WTC11 (cell line): Measurements from ENCODE around the gene KRT82. TPM values are rescaled to one million over a fixed set of nuclear protein-coding genes. Genes with fewer than 3 reads are reported as not detected.

ENCODE experiments used
- ATAC-seq: fragments of 200-7000 bp; cut with Tn5 transposase; 2 replicates; pipeline ENCODE4 v1.10.0; 2021; ENCODE audit warnings: mild to moderate bottlenecking, moderate library complexity
- CTCF ChIA-PET: fragments of 300-600 bp; sonication (Branson Sonifier 250); formaldehyde crosslinking; loops from one replicate; lab custom pipeline; 2021; ENCODE audit warnings: antibody characterized with exemption; lab: Charles Lee
- POLR2A ChIA-PET: fragments of 350-600 bp; sonication (Branson Sonifier 250); formaldehyde crosslinking; loops from one replicate; lab custom pipeline; 2021; ENCODE audit warnings: antibody characterized with exemption; lab: Charles Lee
- DNase-seq: peaks from one replicate; pipeline ENCODE4 v3.0.0; 2021; ENCODE audit warnings: low spot score
- H3K27ac Mint-ChIP-seq: 2 replicates; pipeline ENCODE4 v1.8.0; 2021; ENCODE audit warnings: mixed read lengths
- H3K27me3 Mint-ChIP-seq: 2 replicates; pipeline ENCODE4 v1.8.0; 2021; ENCODE audit warnings: low read depth, mild to moderate bottlenecking, moderate library complexity, mixed read lengths
- H3K36me3 Mint-ChIP-seq: 2 replicates; pipeline ENCODE4 v1.8.0; 2021; ENCODE audit warnings: mixed read lengths
- H3K4me1 Mint-ChIP-seq: 2 replicates; pipeline ENCODE4 v1.8.0; 2022; ENCODE audit warnings: mixed read lengths
- H3K4me3 Mint-ChIP-seq: 2 replicates; pipeline ENCODE4 v1.8.0; 2021; ENCODE audit warnings: mild to moderate bottlenecking, moderate library complexity, mixed read lengths
- H3K9me3 Mint-ChIP-seq: 2 replicates; pipeline ENCODE4 v1.8.0; 2021; ENCODE audit warnings: mixed read lengths
- E2F1 ChIP-seq: sonication (generic); formaldehyde crosslinking; IDR thresholded peaks from 2 replicates; pipeline ENCODE4 v1.8.0; 2022; ENCODE audit warnings: mild to moderate bottlenecking, missing genetic modification reagents
- JAZF1 ChIP-seq: fragments of 250-450 bp; sonication (Bioruptor Pico); IDR thresholded peaks from 2 replicates; pipeline ENCODE4 v1.9.0; 2021; ENCODE audit warnings: moderate library complexity, mild to moderate bottlenecking, inconsistent platforms
- MAX ChIP-seq: sonication (generic); formaldehyde crosslinking; IDR thresholded peaks from 2 replicates; pipeline ENCODE4 v1.8.0; 2022; ENCODE audit warnings: mild to moderate bottlenecking, missing genetic modification reagents
- MYBL2 ChIP-seq: sonication (generic); formaldehyde crosslinking; IDR thresholded peaks from 2 replicates; pipeline ENCODE4 v1.8.1; 2023; ENCODE audit warnings: mild to moderate bottlenecking, moderate library complexity, missing genetic modification reagents
- NR1H2 ChIP-seq: sonication (generic); formaldehyde crosslinking; IDR thresholded peaks from 2 replicates; pipeline ENCODE4 v1.9.0; 2021; ENCODE audit warnings: mild to moderate bottlenecking, moderate library complexity, missing genetic modification reagents
- PRRX2 ChIP-seq: fragments of 250-450 bp; sonication (Bioruptor Pico); IDR thresholded peaks from 2 replicates; pipeline ENCODE4 v1.8.0; 2021; ENCODE audit warnings: mild to moderate bottlenecking
- SP1 ChIP-seq: sonication (generic); formaldehyde crosslinking; conservative IDR thresholded peaks from 2 replicates; pipeline ENCODE4 v1.8.1; 2022; ENCODE audit warnings: missing genetic modification reagents
- TCF7 ChIP-seq: sonication (generic); formaldehyde crosslinking; IDR thresholded peaks from 2 replicates; pipeline ENCODE4 v1.8.0; 2022; ENCODE audit warnings: mild to moderate bottlenecking, low read depth, missing genetic modification reagents, moderate library complexity
- ZBTB43 ChIP-seq: sonication (generic); formaldehyde crosslinking; IDR thresholded peaks from 2 replicates; pipeline ENCODE4 v1.8.1; 2023; ENCODE audit warnings: mild to moderate bottlenecking, missing genetic modification reagents
- ZNF396 ChIP-seq: fragments of 250-450 bp; sonication (Bioruptor Pico); IDR thresholded peaks from 2 replicates; pipeline ENCODE4 v1.8.0; 2021; ENCODE audit warnings: mild to moderate bottlenecking, moderate library complexity, borderline replicate concordance
- total RNA-seq: library from RNA; stranded (reverse); gene quantifications from 3 replicates; pipeline ENCODE4 v1.2.3, GENCODE V29; 2021
- TF ChIP-seq, protein P1 (sequence below): sonication (generic); formaldehyde crosslinking; IDR thresholded peaks from 2 replicates; pipeline ENCODE4 v1.8.1; 2022; ENCODE audit warnings: mild to moderate bottlenecking, moderate library complexity, missing genetic modification reagents
- TF ChIP-seq, protein P2 (sequence below): sonication (generic); formaldehyde crosslinking; IDR thresholded peaks from 2 replicates; pipeline ENCODE4 v1.8.1; 2022; ENCODE audit warnings: missing genetic modification reagents, borderline replicate concordance
- TF ChIP-seq, protein P3 (sequence below): sonication (generic); formaldehyde crosslinking; IDR thresholded peaks from 2 replicates; pipeline ENCODE4 v1.8.0; 2022; ENCODE audit warnings: mild to moderate bottlenecking, missing genetic modification reagents
- TF ChIP-seq, protein P4 (sequence below): sonication (generic); formaldehyde crosslinking; conservative IDR thresholded peaks from 2 replicates; pipeline ENCODE4 v1.8.1; 2023; ENCODE audit warnings: mild to moderate bottlenecking, low read depth, missing genetic modification reagents, moderate library complexity

The KRT82 gene
- total RNA-seq, 1 experiment from 2014 or later: not detected

DNA sequence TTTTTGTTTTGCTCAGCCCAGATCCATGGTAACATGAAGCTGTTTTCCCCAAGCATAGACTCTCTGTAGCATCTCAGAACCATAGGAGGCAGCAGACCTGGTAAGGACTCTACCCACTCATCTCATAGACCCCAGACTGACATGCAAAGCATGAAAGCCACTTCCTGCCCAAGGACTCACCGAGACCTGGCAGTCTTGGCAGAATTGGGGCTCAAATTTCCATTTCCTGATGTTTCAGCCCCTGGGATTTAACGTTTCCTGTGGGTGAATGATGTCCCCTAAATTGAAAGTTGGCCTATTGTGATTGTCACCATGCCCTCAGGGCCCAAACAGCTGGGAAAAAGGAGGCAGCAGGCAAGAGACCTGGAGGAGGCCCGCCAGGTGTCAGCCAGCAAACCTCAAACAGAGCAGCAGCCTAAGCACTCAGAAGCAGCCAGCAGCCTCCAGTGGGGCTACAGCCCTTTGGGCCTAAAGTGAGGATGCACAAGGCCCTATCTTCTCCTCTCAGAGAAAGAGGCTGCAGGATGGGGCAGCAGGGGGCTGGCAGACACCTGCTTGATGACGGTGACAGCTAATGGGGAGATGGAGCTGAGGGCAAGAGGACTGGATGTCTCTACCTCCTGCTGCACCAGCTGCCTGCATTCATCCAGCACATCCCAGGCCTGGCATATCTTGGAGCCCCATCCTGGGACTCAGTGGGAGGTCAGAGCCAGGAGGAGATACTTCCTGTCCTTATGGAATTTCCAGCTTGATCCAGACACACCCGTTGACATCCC is 47.4 kb downstream of the KRT82 start (continued):
- TF ChIP-seq MYBL2: no peak
- no peak for TF ChIP-seq PRRX2 (CRISPR knock-in tag)
- TF ChIP-seq E2F1 (CRISPR knock-in tag): no peak
- TF ChIP-seq, protein P1, sequence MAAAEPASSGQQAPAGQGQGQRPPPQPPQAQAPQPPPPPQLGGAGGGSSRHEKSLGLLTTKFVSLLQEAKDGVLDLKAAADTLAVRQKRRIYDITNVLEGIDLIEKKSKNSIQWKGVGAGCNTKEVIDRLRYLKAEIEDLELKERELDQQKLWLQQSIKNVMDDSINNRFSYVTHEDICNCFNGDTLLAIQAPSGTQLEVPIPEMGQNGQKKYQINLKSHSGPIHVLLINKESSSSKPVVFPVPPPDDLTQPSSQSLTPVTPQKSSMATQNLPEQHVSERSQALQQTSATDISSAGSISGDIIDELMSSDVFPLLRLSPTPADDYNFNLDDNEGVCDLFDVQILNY (CRISPR knock-in tag): no peak

DNA sequence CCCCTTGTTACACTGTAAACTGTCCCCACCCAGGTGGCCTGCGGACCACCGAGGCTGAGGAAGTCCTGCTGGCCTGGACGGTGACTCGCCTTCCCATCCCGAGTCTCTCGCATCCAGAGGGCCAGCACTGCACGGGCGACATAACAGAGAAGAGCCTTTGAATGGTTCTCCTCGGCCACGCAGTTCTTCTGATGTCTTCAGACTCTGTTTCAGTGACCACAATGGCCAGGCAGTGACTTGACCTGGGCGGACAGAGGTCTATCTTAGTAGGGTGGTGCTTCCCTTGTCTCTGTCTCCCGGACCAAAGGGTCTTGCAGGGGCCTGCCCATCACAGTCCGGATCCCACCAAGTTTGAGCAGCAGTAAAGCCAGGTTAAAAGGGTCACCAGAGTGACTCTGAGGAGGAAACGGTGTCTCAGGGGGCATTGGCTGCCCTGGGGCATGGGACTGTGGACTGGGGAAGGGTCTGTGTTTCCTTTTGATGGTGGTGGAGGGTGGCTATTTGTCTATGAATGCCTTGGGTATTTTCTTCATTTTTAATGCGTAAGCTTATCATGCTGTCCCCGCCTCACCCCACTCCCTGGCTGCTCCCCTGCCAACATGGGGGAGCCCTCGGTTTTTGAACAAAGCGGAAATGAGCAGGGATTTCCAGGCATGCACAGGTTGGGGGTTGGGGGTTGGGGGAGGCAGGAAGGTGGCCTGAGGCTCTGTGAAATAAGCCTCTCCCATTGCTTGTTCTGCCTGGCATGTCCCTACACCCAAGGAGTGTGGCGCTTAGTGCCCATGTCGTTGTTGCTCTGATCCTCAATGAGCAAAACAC is 49.2 kb downstream of the KRT82 start:
- TF ChIP-seq, protein P2, sequence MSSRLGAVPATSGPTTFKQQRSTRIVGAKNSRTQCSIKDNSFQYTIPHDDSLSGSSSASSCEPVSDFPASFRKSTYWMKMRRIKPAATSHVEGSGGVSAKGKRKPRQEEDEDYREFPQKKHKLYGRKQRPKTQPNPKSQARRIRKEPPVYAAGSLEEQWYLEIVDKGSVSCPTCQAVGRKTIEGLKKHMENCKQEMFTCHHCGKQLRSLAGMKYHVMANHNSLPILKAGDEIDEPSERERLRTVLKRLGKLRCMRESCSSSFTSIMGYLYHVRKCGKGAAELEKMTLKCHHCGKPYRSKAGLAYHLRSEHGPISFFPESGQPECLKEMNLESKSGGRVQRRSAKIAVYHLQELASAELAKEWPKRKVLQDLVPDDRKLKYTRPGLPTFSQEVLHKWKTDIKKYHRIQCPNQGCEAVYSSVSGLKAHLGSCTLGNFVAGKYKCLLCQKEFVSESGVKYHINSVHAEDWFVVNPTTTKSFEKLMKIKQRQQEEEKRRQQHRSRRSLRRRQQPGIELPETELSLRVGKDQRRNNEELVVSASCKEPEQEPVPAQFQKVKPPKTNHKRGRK (CRISPR knock-in tag): no peak
- TF ChIP-seq ZBTB43 (CRISPR knock-in tag) (no peak), TCF7 (CRISPR knock-in tag) (no peak), SP1 (no peak), NR1H2 (CRISPR knock-in tag) (no peak), ZNF396 (CRISPR knock-in tag) (no peak), MAX (no peak), JAZF1 (no peak)
- TF ChIP-seq, protein P3, sequence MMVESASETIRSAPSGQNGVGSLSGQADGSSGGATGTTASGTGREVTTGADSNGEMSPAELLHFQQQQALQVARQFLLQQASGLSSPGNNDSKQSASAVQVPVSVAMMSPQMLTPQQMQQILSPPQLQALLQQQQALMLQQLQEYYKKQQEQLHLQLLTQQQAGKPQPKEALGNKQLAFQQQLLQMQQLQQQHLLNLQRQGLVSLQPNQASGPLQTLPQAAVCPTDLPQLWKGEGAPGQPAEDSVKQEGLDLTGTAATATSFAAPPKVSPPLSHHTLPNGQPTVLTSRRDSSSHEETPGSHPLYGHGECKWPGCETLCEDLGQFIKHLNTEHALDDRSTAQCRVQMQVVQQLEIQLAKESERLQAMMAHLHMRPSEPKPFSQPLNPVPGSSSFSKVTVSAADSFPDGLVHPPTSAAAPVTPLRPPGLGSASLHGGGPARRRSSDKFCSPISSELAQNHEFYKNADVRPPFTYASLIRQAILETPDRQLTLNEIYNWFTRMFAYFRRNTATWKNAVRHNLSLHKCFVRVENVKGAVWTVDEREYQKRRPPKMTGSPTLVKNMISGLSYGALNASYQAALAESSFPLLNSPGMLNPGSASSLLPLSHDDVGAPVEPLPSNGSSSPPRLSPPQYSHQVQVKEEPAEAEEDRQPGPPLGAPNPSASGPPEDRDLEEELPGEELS (CRISPR knock-in tag): no peak
- TF ChIP-seq, protein P4, sequence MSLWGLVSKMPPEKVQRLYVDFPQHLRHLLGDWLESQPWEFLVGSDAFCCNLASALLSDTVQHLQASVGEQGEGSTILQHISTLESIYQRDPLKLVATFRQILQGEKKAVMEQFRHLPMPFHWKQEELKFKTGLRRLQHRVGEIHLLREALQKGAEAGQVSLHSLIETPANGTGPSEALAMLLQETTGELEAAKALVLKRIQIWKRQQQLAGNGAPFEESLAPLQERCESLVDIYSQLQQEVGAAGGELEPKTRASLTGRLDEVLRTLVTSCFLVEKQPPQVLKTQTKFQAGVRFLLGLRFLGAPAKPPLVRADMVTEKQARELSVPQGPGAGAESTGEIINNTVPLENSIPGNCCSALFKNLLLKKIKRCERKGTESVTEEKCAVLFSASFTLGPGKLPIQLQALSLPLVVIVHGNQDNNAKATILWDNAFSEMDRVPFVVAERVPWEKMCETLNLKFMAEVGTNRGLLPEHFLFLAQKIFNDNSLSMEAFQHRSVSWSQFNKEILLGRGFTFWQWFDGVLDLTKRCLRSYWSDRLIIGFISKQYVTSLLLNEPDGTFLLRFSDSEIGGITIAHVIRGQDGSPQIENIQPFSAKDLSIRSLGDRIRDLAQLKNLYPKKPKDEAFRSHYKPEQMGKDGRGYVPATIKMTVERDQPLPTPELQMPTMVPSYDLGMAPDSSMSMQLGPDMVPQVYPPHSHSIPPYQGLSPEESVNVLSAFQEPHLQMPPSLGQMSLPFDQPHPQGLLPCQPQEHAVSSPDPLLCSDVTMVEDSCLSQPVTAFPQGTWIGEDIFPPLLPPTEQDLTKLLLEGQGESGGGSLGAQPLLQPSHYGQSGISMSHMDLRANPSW (CRISPR knock-in tag): no peak
- TF ChIP-seq, all 79 proteins: peak for 0
- POLR2A ChIA-PET: interaction anchor here (0.6 kb wide), 1 partner anchor 218 kb away, joined by 3 read pairs; no protein-coding TSS in a partner anchor
- H3K9me3 Mint-ChIP-seq: no peaks in the 10 kb centered on the region
- no peak overlapping the region for H3K27ac Mint-ChIP-seq
- no peaks in the 10 kb centered on the region for H3K36me3 Mint-ChIP-seq
- H3K4me1 Mint-ChIP-seq: peaks cover 18% of the 10 kb centered on the region; the same call in 1 of the 2 replicates
- no peaks in the 10 kb centered on the region for H3K27me3 Mint-ChIP-seq
- no peak overlapping the region for H3K4me3 Mint-ChIP-seq
- CTCF ChIA-PET: interaction anchor here (2.2 kb wide), 1 partner anchor 30 kb away, joined by 7 read pairs; no protein-coding TSS in a partner anchor
- DNase-seq (no peak), ATAC-seq (no peak)
